Measurements from ENCODE around the gene ARL16. TPM values are rescaled to one million over a fixed set of nuclear protein-coding genes. Genes with fewer than 3 reads are reported as not detected.

Gene ARL16, protein sequence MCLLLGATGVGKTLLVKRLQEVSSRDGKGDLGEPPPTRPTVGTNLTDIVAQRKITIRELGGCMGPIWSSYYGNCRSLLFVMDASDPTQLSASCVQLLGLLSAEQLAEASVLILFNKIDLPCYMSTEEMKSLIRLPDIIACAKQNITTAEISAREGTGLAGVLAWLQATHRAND
- total RNA-seq: 10 to 100 TPM; 17.5 to 17.8 TPM

DNA sequence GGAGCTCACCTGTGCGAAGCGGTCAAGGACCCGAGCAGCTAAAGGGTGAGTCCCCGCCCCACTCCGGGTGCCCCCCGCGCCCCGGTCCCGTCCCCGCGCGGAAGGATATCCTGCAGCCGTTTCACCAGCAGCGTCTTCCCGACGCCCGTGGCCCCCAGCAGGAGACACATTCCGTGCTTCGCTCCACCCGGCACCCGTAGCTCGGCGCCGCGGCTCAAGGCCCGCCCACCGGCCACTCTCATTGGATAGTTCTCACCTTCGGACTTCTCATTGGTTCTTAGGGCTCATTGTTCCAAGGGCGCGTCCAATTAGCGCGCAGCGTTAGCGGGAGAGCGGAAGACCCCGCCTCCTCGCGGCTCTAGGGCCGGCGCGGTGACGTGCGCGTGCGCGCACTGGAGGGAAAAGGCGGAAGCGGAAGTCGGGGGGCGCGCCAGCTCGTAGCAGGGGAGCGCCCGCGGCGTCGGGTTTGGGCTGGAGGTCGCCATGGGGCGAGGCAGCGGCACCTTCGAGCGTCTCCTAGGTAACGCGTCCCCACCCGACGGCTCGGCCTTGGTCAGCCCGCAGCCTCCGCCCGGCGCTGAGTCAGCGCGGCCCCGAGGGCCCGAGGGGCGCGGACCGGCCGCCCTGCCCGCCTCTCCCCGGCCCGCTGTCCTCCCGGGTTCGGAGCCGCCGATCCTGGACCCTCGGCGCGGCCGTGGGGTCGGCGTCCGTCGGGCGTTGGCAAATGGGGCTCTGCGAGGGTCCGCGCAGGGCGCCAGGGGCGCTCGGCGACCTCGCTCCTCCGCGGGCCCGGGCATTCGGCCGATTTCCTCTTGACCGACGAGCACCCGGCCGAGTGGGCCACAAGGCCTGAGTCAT is at the start of gene ARL16, which contains the start of gene HGS:
Gene ARL16, minus strand, starts transcription at position 214 of the 858 bp plus-strand sequence. Its CDS starts 44 bp downstream, at position 170.
Gene HGS, plus strand, starts transcription at position 428 of the 858 bp plus-strand sequence. Its CDS starts 56 bp downstream, at position 484.
- ChIA-PET POLR2A (interaction anchor here (0.6 to 4.7 kb wide), 26 partner anchors 8 to 813 kb away, joined by 3 to 111 read pairs (median 6); partner anchors contain the start of genes ACTG1, ARHGDIA, CCDC137 and FAAP100), CTCF (interaction anchor here (0.6 to 4.2 kb wide), 11 partner anchors 9 to 392 kb away, joined by 3 to 42 read pairs (median 5); partner anchors contain the start of genes CCDC137, MRPL12 and OXLD1)
- peak; percentile 98 for DNase-seq
- Mint-ChIP-seq H3K27me3 (no peaks in the 10 kb centered on the region), H3K9me3 (no peaks in the 10 kb centered on the region), H3K27ac (peak within 1 kb of the TSS; percentile 90), H3K4me3 (peak within 1 kb of the TSS; percentile 86), H3K36me3 (ENCODE audit: low read depth) (peaks cover 36% of the 10 kb centered on the region), H3K4me1 (peaks cover 42% of the 10 kb centered on the region)

DNA sequence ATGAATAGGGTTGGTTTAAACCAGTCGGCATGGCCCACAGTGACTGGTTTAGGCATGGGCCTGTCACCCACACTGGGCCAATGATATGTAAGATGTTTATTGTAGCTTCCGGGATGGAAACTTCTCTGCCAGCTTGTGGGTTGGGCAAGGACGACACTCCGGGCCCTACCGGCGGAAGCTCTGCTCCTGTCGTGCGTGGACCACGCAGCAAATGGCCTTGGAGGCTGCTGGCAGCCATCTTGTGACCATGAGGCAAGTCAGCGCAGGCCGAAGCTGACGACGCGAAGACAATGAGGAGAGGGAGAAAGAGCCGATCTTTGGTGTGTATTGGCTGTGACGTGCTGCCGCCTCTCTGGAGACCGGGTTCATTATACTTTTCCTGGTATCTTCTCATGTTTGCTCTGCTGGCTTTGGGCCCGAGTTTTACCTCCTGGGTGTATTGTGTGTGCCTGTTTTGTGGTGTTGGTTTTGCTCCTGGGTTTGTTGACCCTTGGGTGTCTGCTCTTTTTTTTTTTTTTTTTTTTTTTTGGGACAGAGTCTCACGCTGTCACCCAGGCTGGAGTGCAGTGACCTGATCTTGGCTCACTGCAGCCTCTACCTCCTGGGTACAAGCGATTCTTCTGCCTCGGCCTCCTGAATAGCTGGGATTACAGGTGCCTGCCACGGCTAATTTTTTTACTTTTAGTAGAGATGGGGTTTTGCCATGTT is 43.9 kb upstream of the ARL16 start:
- Mint-ChIP-seq H3K36me3 (ENCODE audit: low read depth) (no peaks in the 10 kb centered on the region), H3K4me1 (no peaks in the 10 kb centered on the region), H3K9me3 (no peaks in the 10 kb centered on the region), H3K4me3 (no peak overlapping the region), H3K27me3 (peaks cover 18% of the 10 kb centered on the region), H3K27ac (no peak overlapping the region)
- ChIA-PET CTCF (no interaction called here), POLR2A (interaction anchor here (0.8 to 1.2 kb wide), 3 partner anchors 25 to 223 kb away, joined by 3 read pairs; partner anchors contain the start of gene MRPL12)
- DNase-seq: no peak

DNA sequence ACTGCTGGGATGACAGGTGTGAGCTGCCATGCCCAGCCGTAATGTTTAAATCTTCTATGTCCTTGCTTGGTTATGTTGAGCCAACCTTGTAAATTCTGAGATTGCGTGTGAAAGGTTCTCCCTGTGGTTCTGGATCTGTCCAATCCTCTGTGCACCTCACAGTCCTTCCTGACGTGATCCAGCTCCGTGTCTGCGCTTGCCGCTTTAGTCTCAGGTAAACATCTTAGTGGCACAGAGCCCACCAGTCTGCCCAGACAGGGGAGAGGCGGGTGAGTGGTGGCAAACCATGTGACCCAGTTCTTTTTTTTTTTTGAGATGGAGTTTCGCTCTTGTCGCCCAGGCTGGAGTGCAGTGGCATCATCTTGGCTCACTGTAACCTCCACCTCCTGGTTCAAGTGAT is 42.4 kb upstream of the ARL16 start:
- ChIA-PET POLR2A (interaction anchor here (0.9 kb wide), 1 partner anchor 14 kb away, joined by 3 read pairs; the partner anchor contains the start of gene SLC25A10), CTCF (interaction anchor here (0.7 kb wide), 1 partner anchor 10 kb away, joined by 3 read pairs; no protein-coding TSS in a partner anchor)
- Mint-ChIP-seq H3K4me1 (peaks cover 1% of the 10 kb centered on the region), H3K36me3 (ENCODE audit: low read depth) (no peaks in the 10 kb centered on the region), H3K9me3 (no peaks in the 10 kb centered on the region), H3K27me3 (peaks cover 14% of the 10 kb centered on the region), H3K27ac (no peak overlapping the region), H3K4me3 (no peak overlapping the region)
- DNase-seq: no peak

DNA sequence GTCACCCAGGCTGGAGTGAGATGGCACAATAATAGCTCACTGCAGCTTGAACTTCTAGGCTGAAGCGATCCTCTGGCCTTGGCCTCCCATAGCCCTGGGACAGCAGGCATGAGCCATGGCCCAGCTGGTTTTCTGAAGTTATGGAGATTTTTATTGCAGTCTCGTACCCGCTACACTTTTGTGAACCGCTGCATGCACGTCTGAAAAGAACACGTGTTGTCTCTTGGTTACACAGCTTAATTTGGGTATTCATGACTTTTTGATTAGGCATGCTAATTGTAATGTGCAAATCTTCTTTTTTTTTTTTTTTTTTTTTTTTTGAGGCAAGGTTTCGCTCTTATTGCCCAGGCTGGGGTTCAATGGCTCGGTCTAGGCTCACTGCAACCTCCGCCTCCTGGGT is 41.8 kb upstream of the ARL16 start:
- DNase-seq: no peak
- CTCF ChIA-PET: interaction anchor here (0.6 kb wide), 2 partner anchors 205 to 366 kb away, joined by 3 to 5 read pairs; no protein-coding TSS in a partner anchor
- Mint-ChIP-seq H3K4me3 (no peak overlapping the region), H3K36me3 (ENCODE audit: low read depth) (no peaks in the 10 kb centered on the region), H3K4me1 (peaks cover 1% of the 10 kb centered on the region), H3K27me3 (peaks cover 14% of the 10 kb centered on the region), H3K9me3 (no peaks in the 10 kb centered on the region), H3K27ac (no peak overlapping the region)
- POLR2A ChIA-PET: interaction anchor here (0.9 kb wide), 1 partner anchor 13 kb away, joined by 3 read pairs; the partner anchor contains the start of gene SLC25A10

DNA sequence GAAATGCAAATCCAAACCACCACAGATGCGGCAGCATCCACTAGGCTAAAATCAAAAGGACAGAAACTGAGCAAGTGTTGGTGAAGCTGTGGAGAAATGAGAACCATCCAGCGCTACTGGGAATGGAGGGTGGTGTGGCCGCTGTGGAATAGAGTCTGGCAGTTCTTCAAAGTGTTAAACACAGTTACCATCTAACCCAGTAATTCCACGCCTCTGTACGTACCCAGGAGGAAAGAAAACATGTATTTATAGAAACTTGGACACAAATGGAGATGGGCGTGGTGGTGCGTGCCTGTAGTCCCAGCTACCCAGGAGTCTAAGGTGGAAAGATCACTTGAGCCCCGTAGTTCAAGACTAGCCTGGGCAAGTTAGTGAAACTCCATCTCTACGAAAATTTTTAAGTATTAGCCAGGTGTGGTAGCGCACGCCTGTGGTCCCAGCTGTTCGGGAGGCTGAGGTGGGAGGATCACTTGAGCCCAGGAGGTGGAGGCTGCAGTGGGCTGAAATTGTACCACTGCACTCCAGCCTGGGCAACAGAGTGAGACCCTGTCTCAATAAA is 40.1 kb upstream of the ARL16 start:
- no peaks in the 10 kb centered on the region for H3K9me3 Mint-ChIP-seq
- peaks cover 12% of the 10 kb centered on the region for H3K27me3 Mint-ChIP-seq
- DNase-seq: no peak
- no peaks in the 10 kb centered on the region for H3K36me3 Mint-ChIP-seq (ENCODE audit: low read depth)
- no peak overlapping the region for H3K4me3 Mint-ChIP-seq
- POLR2A ChIA-PET: interaction anchor here (1.3 to 2.1 kb wide), 2 partner anchors 10 to 21 kb away, joined by 4 to 5 read pairs; partner anchors contain the start of gene MRPL12
- peaks cover 1% of the 10 kb centered on the region for H3K4me1 Mint-ChIP-seq
- CTCF ChIA-PET: no interaction called here
- no peak overlapping the region for H3K27ac Mint-ChIP-seq

DNA sequence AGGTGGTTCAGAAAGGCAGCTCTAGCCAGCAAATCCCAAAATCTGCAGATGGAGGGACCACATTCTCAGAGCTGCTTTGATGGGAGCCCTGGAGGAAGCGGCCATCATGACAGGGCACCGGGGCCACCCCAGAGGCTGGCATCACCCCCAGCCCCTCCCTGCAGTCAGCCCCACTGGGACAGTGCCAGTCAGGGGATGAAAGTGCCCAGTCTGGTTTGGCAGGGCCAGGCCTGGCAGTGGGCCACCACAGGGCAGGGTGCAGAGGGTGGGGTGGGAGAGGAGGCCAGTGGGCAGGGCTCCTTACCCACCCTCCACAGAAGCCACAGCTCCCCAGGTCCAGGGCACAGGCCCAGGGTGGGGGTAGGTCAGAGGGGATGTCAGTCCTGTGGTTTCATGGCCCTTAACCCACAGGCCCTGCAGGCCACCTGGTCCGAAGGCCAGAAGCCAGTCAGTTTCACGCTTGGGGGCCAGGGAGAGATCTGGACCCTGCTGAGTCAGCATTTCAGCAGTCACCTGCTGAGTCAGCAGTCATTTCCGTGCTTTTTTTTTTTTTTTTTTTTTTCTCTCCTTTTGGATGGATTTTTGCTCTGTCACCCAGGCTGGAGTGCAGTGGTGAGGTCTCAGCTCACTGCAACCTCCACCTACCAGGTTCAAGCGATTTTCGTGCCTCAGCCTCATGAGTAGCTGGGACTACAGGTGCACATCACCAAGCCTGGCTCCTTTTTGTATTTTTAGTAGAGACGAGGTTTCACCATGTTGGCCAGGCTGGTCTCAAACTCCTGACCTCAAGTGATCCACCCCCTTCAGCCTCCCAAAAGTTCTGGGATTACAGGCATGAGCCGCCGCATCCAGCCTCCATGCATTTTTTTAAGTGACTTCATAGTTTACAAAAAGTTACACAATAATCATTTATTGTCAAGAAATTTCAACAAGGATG is 38.9 kb upstream of the ARL16 start:
- H3K4me1 Mint-ChIP-seq: peaks cover 1% of the 10 kb centered on the region
- H3K27me3 Mint-ChIP-seq: peaks cover 12% of the 10 kb centered on the region
- DNase-seq: no peak
- no peak overlapping the region for H3K27ac Mint-ChIP-seq
- ChIA-PET CTCF (interaction anchor here (0.6 to 1.3 kb wide), 4 partner anchors 8 to 132 kb away, joined by 3 to 5 read pairs (median 4); partner anchors contain the start of genes ARL16 and HGS), POLR2A (interaction anchor here (0.7 to 2.1 kb wide), 8 partner anchors 8 to 139 kb away, joined by 3 to 7 read pairs (median 4); partner anchors contain the start of genes ARL16, HGS, MCRIP1 and SLC25A10)
- H3K36me3 Mint-ChIP-seq (ENCODE audit: low read depth): no peaks in the 10 kb centered on the region
- no peak overlapping the region for H3K4me3 Mint-ChIP-seq
- H3K9me3 Mint-ChIP-seq: no peaks in the 10 kb centered on the region

DNA sequence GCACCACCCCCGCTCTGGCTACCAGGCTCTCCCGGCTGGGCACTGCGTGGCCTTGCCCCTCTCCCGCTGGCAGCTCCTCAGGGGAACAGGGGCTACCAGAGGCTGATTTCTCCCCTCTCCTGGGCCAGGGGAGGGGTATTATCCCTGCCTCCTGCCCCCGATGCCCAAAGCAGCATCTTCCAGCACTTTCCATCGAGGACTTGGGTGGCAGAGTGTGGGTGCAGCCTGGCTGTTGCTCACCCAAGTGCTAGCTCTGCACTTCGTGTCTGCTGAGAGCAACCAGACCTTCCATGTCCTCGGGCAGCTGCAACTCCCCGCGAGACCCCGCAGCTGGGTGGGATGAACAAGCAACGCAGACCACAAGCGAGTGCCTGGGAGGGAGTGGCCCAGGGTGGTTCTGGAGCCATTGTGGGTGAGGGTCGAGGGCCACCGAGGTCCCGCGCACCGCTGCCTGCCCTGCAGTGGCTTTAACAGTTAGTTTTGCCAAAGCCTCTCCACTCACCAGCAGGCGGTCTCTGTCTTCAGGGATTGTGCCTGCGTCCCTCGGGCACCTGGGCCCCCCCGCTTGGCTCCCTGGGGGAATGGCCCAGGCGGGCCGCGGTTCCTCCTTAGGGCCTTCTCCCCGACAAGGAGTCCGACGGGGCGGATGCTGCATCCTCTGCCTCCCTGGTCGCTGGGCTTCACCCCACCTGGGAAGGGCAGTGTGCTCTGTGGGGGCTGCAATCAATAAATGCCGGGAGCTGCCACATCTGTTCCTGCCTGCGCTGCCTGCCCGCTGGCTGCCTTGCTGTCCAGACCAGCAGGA is 36.9 kb upstream of the ARL16 start:
- Mint-ChIP-seq H3K36me3 (ENCODE audit: low read depth) (no peaks in the 10 kb centered on the region), H3K4me1 (peaks cover 1% of the 10 kb centered on the region), H3K4me3 (no peak overlapping the region), H3K27me3 (peaks cover 9% of the 10 kb centered on the region), H3K27ac (no peak overlapping the region), H3K9me3 (no peaks in the 10 kb centered on the region)
- POLR2A ChIA-PET: no interaction called here
- CTCF ChIA-PET: interaction anchor here (1.3 kb wide), 1 partner anchor 37 kb away, joined by 3 read pairs; the partner anchor contains the start of genes ARL16 and HGS
- DNase-seq: no peak

DNA sequence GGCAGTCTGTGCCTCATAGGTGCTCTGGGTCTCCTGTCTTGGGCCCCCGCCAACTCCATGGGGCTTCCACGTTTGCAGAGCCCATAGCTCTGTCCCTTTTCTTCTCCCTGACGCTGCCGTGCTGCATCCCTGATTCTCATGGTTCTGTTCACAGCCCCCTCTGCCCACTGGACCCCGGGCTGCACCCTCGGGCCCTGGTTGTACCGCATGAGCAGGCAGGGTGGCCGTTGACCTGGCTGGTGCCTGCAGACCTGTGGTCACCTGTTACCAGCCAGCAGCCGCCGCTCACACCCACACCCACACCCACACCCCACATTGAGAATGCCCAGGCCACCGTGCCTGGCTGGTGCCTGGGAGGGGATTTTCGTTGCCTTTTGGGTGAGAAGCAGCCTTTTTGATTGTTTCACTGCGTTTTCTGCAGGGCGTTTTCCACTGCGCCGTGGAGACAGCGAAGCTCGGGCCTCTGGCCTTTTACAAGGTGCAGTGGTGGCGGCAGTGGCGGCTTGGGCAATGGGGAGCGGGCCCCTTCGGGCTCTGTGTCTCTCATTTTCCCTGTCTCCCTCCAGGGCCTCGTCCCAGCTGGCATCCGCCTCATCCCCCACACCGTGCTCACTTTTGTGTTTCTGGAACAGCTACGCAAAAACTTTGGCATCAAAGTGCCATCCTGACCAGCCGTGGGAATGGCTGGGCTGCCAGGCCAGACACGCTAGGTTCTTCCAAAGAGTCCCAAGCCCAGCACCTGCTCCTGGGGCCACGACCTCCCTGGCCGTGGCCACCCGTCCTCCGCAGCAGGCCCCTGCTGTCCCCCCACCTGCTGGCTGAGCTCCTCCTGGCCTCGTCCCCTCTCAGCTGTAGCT is 36.0 kb upstream of the ARL16 start:
- no peaks in the 10 kb centered on the region for H3K9me3 Mint-ChIP-seq
- no peak overlapping the region for H3K27ac Mint-ChIP-seq
- peaks cover 9% of the 10 kb centered on the region for H3K27me3 Mint-ChIP-seq
- CTCF ChIA-PET: no interaction called here
- POLR2A ChIA-PET: no interaction called here
- peaks cover 1% of the 10 kb centered on the region for H3K4me1 Mint-ChIP-seq
- no peak for DNase-seq
- H3K4me3 Mint-ChIP-seq: no peak overlapping the region
- H3K36me3 Mint-ChIP-seq (ENCODE audit: low read depth): no peaks in the 10 kb centered on the region

DNA sequence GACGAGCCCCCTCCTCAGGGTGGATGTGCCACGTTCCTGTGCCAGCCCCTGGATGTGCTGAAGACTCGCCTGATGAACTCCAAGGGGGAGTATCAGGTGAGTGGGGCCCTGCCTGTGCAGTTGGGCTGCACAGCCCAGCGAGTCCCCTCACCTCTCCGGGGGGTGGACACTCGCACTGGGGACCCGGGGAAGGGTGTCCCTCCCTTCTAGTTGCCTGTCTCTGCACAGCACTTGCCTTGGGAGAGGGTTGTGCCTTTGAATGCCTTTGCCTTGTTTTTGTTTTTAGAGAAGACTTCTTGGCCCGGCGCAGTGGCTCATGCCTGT is 34.1 kb upstream of the ARL16 start:
- Mint-ChIP-seq H3K27ac (no peak overlapping the region), H3K4me3 (no peak overlapping the region), H3K9me3 (no peaks in the 10 kb centered on the region), H3K27me3 (no peaks in the 10 kb centered on the region), H3K4me1 (peaks cover 11% of the 10 kb centered on the region), H3K36me3 (ENCODE audit: low read depth) (no peaks in the 10 kb centered on the region)
- no peak for DNase-seq
- ChIA-PET POLR2A (interaction anchor here (1.8 kb wide), 1 partner anchor 15 kb away, joined by 8 read pairs; the partner anchor contains the start of gene MRPL12), CTCF (no interaction called here)

DNA sequence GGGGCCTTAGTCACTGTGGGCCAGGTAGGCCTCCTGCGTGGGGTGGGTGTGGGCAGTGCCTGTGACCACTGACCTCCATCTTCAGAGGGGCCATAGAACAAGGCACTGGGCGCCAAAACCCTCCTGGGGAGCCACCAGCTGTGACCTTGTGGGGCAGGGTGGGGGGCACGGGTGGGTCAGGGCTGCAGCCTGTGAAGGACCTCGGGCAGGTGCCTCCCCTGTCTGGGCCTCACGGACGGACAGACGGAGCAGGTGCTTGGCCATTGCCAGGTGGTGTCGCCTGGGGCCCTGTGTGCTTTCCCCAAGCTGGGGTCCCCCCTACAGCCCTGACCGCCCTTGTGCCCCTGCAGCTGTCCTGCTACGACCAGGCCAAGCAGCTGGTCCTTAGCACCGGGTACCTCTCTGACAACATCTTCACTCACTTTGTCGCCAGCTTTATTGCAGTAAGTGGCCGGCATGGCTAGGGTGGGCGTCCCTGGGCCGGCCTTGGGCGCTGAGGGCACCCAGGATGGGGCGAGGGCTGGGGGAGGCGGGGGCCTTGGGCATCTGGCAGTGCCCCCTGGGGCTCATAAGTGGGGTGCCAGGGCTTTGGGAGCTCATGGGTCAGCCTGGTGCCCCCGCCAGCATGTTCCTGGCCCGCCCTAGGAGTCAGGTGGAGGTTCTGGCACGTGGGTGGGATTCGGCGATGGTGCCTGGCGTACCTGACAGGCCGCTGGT is 33.6 kb upstream of the ARL16 start:
- DNase-seq: no peak
- peaks cover 12% of the 10 kb centered on the region for H3K4me1 Mint-ChIP-seq
- no peaks in the 10 kb centered on the region for H3K27me3 Mint-ChIP-seq
- H3K4me3 Mint-ChIP-seq: no peak overlapping the region
- no peaks in the 10 kb centered on the region for H3K36me3 Mint-ChIP-seq (ENCODE audit: low read depth)
- no peaks in the 10 kb centered on the region for H3K9me3 Mint-ChIP-seq
- ChIA-PET POLR2A (interaction anchor here (1.8 kb wide), 1 partner anchor 14 kb away, joined by 8 read pairs; the partner anchor contains the start of gene MRPL12), CTCF (no interaction called here)
- no peak overlapping the region for H3K27ac Mint-ChIP-seq
